GM12873 (cell line): ENCODE data around the gene ARFGAP1.

ENCODE experiments used
- TF ChIP-seq, protein P1 (sequence below): IDR thresholded peaks from 2 replicates; pipeline ENCODE4 v1.5.1; 2012; ENCODE audit warnings: low read depth, mild to moderate bottlenecking, moderate library complexity, low read length, control low read depth; ENCODE audit not compliant: insufficient read depth; ENCODE audit errors: missing control alignments

The ARFGAP1 gene

DNA sequence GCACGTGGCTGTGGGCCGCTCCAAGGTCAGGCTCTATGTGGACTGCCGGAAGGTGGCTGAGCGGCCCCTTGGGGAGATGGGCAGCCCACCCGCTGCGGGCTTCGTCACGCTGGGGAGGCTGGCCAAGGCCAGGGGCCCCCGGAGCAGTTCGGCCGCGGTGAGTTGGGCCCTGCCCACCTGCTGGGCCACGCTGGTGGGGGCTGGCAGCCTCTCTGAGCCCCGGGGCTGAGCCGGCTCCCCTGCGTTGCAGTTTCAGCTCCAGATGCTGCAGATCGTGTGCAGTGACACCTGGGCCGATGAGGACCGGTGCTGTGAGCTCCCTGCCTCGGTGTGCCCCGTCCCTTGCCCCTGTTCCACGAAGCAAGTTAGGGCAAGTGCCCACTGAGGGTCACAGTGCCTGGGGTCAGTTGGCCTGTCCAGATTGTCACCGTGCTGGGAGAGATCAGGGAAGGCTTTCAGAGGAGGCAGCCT, 47.5 kb downstream of the ARFGAP1 start:
- TF ChIP-seq, protein P1, sequence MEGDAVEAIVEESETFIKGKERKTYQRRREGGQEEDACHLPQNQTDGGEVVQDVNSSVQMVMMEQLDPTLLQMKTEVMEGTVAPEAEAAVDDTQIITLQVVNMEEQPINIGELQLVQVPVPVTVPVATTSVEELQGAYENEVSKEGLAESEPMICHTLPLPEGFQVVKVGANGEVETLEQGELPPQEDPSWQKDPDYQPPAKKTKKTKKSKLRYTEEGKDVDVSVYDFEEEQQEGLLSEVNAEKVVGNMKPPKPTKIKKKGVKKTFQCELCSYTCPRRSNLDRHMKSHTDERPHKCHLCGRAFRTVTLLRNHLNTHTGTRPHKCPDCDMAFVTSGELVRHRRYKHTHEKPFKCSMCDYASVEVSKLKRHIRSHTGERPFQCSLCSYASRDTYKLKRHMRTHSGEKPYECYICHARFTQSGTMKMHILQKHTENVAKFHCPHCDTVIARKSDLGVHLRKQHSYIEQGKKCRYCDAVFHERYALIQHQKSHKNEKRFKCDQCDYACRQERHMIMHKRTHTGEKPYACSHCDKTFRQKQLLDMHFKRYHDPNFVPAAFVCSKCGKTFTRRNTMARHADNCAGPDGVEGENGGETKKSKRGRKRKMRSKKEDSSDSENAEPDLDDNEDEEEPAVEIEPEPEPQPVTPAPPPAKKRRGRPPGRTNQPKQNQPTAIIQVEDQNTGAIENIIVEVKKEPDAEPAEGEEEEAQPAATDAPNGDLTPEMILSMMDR = no peak

DNA sequence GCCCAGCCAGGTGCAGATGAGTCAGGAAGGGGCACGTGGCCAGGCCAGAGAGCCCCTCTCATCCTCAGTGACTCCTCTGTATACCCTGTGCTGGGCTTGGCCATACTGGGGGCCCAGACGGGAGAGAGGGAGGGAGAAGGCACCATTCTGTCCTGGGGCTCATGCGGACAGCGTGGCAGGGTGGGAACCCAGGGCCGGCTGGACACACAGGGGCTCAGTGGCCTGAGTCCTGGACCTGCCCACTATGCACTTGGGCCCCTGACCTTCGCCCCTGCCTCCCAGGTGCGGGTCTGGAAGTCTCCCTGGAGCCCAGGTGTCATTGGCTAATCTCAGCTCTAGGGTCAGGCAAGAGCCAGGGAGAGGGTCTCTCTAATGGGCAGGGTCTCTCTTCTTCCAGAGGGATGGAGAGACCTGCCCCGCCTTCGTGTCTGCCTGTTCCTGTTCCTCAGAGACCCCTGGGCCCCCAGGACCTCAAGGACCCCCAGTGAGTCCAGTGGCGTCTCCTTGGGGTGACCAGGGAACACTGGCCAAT, 48.1 kb downstream of the ARFGAP1 start:
- TF ChIP-seq, protein P1 = no peak

DNA sequence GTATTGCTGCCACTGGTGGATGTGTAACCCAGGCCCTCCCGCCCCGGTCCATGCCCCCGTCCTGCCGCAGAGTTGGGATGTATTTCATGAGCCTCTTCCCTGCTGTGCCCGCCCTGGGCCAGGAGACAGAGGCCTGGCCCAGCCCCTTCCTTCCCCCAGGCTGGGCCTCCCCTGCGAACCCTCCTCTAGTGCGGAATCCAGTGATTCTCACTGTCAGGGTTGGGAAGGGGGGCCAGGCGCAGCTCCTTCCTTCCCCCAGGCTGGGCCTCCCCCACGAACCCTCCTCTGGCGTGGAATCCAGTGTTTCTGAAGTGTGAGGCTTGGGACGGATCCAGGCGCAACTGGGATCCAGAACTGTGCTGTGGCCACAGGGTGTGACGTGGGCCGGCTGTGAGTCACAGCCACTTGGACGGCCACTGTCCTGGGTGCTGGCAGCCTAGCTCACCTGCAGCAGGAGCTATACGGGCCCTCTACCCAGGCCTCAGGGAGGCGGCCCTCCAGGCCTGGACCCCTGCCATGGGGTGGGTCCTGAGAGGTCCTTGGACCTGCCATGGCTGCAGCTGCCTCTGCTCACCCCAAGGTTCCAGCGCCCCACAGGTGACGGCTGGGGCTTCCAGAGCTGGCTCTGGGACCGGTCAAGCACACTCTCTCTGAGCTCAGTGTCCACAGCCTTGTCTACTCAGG, 48.7 kb downstream of the ARFGAP1 start:
- TF ChIP-seq, protein P1 = no peak

DNA sequence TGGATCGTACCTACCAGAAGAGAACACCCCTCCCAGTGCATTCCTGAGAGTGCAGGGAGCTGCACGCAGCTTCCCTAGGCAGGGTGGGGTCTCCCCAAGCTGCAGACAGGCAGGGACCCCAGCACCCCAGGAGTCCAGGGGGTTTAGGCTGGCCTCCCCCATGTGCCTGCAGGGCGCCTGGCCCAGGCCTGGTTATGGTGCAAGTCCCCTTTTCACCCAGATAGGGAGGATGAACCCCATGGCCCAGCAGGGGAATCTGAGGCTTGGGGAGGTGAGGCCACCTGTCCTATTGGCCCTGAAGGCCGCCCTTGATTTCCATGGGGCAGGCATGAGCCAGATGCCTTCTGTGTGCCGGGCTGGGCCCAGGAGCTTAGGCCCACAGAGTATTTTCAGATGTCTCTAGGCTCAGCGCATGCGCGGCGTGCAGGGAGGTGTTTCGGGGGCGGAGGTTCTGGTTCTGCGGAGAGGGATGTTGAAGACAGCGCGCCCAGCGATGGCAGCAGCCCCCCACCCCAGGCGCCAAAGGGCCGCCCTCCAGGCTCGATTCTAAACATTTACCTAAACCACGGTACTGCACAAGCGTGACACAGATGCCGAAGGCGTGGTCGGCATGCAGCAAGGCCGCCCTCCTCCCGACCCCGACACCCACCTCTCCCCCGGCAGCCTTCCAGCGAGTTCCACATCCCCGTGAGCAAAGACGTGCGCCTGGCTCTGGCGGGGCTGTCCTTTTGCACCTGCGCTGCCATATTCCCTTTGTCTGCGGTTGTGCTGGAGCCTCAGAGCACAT, 49.7 kb downstream of the ARFGAP1 start:
- TF ChIP-seq, protein P1 = no peak

DNA sequence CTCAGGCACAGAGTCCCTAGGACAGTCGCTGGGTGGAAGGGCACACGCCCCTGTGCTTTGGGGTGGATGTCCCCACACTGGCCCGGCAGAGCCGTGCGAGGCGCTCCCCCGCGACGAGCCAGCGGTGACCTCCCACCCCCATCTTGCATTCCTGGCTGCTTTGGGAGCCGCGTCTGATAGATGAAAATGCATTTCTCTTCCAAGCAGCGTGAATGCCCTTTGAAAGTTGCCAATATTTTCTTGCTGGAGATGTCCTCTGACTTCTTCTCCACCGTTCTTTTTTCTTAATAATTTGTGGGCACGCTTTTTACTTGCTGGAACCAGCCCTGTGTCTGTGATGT, 50.3 kb downstream of the ARFGAP1 start:
- TF ChIP-seq, protein P1 = no peak

DNA sequence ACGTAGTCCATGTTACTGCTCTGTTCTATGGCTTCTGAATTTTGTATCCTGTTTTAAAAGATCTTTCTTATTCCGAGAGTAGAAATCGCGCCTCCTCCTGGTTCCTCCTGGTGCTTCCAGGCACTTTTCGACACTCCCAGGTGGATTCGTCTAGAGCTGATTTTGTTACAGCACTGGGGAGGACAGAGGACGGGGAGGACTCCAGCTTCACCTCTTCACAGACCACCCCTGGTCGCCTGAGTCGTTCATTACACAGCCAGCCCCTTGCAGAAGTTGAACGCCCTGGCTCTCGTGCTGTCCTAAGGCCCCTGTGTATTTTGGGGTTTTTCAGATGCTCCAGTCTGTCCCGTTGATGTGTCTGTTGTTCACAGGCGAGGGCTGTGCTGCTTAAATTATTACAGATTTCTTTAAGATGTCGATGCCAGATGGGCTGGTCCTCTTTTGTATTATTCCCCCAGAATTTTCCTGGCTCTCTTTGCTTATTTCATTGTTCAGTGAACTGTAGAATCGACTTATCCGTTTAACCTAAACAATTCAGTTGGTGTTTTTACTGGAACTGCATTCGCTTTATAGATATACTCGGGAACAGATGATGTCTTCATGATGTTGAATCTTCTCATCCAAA, 50.9 kb downstream of the ARFGAP1 start:
- TF ChIP-seq, protein P1 = no peak

DNA sequence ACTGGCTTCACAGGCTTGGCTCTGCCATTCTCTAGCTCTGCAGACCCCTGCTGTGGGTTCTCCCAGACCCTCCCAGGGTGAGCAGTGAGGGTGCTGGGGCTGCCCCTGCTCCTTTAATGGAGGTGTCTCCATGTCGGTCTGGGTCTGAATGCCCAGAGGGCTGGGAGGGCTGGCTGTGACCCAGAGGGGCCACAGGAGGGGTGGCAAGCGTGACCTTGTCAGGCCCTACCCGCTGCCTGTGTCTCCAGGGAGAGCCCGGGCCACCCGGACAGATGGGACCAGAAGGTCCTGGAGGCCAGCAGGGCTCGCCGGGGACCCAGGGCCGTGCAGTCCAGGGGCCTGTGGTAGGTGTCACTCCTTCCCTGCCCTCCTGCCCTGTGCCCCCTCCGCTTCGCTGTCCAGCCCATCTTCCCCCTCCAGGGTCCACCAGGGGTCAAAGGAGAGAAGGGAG, 52.4 kb downstream of the ARFGAP1 start:
- TF ChIP-seq, protein P1 = no peak
